Endodermal cell (in vitro differentiated cells): ENCODE results near the gene HMGB4. TPM values are rescaled to one million over a fixed set of nuclear protein-coding genes. Genes with fewer than 3 reads are reported as not detected.

ENCODE experiments used
- DNase-seq: peaks from one replicate; pipeline ENCODE4 v3.0.0-alpha.2; 2017
- H3K27ac ChIP-seq: 2 replicates; pipeline ENCODE4 v1.5.1; 2013; ENCODE audit warnings: mild to moderate bottlenecking, low read depth, low read length, moderate library complexity
- H3K27me3 ChIP-seq: 2 replicates; pipeline ENCODE4 v1.6.1; 2013; ENCODE audit warnings: mild to moderate bottlenecking, low read length, moderate library complexity; ENCODE audit not compliant: insufficient read depth, control insufficient read depth, poor library complexity, severe bottlenecking
- H3K36me3 ChIP-seq: 2 replicates; pipeline ENCODE4 v1.7.0; 2013; ENCODE audit warnings: mild to moderate bottlenecking, low read length, moderate library complexity; ENCODE audit not compliant: control insufficient read depth, insufficient read depth
- H3K4me1 ChIP-seq: one replicate; pipeline ENCODE4 v1.7.0; 2013; ENCODE audit warnings: low read length; ENCODE audit not compliant: control insufficient read depth, insufficient read depth
- H3K4me3 ChIP-seq: 2 replicates; pipeline ENCODE4 v1.5.1; 2013; ENCODE audit warnings: mild to moderate bottlenecking, low read length, moderate library complexity
- H3K9ac ChIP-seq: 2 replicates; pipeline ENCODE4 v1.6.1; 2013; ENCODE audit warnings: mild to moderate bottlenecking, low read length, moderate library complexity; ENCODE audit not compliant: poor library complexity, severe bottlenecking; ENCODE audit errors: extremely low read depth
- H3K9me3 ChIP-seq: 2 replicates; pipeline ENCODE4 v1.6.1; 2013; ENCODE audit warnings: mild to moderate bottlenecking, low read length, moderate library complexity; ENCODE audit not compliant: control insufficient read depth
- H3K27ac Mint-ChIP-seq: 2 replicates; pipeline ENCODE4 v1.8.0; 2020; ENCODE audit warnings: mixed read lengths
- H3K27me3 Mint-ChIP-seq: 2 replicates; pipeline ENCODE4 v1.8.0; 2021; ENCODE audit warnings: mild to moderate bottlenecking, mixed read lengths; ENCODE audit not compliant: insufficient read depth
- H3K36me3 Mint-ChIP-seq: 2 replicates; pipeline ENCODE4 v1.8.0; 2020; ENCODE audit warnings: low read depth, mixed read lengths
- H3K4me1 Mint-ChIP-seq: 2 replicates; pipeline ENCODE4 v1.8.0; 2020; ENCODE audit warnings: mixed read lengths
- H3K4me3 Mint-ChIP-seq: 2 replicates; pipeline ENCODE4 v1.8.0; 2020; ENCODE audit warnings: mild to moderate bottlenecking, moderate library complexity, mixed read lengths
- H3K9me3 Mint-ChIP-seq: 2 replicates; pipeline ENCODE4 v1.8.0; 2020; ENCODE audit warnings: mild to moderate bottlenecking, mixed read lengths
- CTCF ChIP-seq: fragments of 200-600 bp; sonication (generic); conservative IDR thresholded peaks from 2 replicates; pipeline ENCODE4 v1.5.0; 2021; ENCODE audit warnings: antibody characterized with exemption, mild to moderate bottlenecking
- WGBS, 2 experiments: methylation state at CpG; one replicate each; pipeline versions ENCODE4 v1.1.5 to v1.1.7; 2013; ENCODE audit warnings: missing lambda C conversion rate in 2 of 2, mixed read lengths in 1 of 2; ENCODE audit not compliant: insufficient coverage in 1 of 2, insufficient read length in 1 of 2; 5-methylcytosine and 5-hydroxymethylcytosine counted together
- total RNA-seq, 2 donors: library from RNA; stranded (reverse); fragmentation: NEBNext Ultra II Directional in 1 of 2; extraction: Animal tissue kit (Norgen Biotek cat#: 25700) in 1 of 2; gene quantifications; 2 replicates in 1 of 2; 3 replicates in 1 of 2; pipeline ENCODE4 v1.2.1, GENCODE V29; 2021

HMGB4 gene
- total RNA-seq, 2 donors from 2014 or later, result not detected

DNA sequence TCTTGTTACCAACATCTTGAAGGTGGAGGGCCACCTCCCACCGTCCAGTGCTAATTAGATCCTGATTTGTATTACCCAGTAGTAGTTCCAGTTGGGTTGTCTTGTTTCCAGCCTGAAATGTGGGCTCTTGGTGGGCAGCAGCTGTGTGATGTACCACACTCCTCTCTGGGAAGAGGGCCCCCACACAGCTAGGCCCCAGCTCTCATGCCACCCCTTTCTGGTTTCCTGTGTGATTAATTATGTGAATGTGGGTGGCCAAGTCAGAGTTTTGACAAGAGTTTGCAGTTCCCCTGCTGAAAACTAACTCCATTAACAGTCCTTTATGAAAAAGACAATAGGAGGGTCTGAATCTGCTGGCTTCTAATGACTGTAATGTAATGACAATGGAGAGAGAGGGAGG lies 3.8 kb downstream of the HMGB4 start:
- TF ChIP-seq CTCF, result no peak
- WGBS, 2 experiments, result 86% methylated on average over 1 of the region's 1 CpG; no CpG with 5 or more reads in 1 of the 2 experiments
- Histone ChIP-seq H3K27ac (no peak overlapping the region), H3K4me1 (no peaks in the 10 kb centered on the region), H3K36me3 (no peaks in the 10 kb centered on the region), H3K9me3 (peaks cover 15% of the 10 kb centered on the region), H3K9ac (no peak overlapping the region), H3K4me3 (no peak overlapping the region), H3K27me3 (peaks cover 40% of the 10 kb centered on the region)
- Mint-ChIP-seq H3K27me3 (peaks cover 52% of the 10 kb centered on the region), H3K27ac (no peak overlapping the region), H3K4me3 (no peak overlapping the region), H3K4me1 (peaks cover 23% of the 10 kb centered on the region), H3K9me3 (peaks cover 18% of the 10 kb centered on the region), H3K36me3 (peaks cover 5% of the 10 kb centered on the region)
- no peak for DNase-seq

DNA sequence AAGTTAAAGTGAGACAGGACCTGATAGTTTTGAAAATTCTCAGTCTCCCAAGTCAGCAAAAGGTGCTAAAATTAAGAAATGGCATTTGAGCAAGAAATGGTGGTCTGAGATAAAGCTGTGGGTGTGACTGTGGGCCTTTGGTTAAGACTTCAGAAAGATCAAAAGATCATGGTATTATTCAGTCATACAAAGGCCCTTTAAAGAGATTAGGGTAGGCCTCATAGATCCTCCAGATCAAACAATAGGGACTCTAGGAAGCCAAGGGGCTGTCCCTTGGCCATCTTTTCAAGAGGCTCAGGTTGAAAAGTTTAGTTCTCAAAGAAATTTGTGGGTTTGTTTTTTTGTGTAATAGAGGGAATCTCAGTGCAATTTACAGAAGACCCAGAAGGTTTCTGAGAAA lies 8.4 kb downstream of the HMGB4 start:
- Mint-ChIP-seq H3K36me3 (peaks cover 4% of the 10 kb centered on the region), H3K27me3 (peaks cover 24% of the 10 kb centered on the region), H3K4me1 (peaks cover 17% of the 10 kb centered on the region), H3K27ac (no peak overlapping the region), H3K4me3 (no peak overlapping the region), H3K9me3 (peaks cover 13% of the 10 kb centered on the region)
- Histone ChIP-seq H3K27ac (no peak overlapping the region), H3K4me3 (no peak overlapping the region), H3K36me3 (no peaks in the 10 kb centered on the region), H3K9me3 (peaks cover 12% of the 10 kb centered on the region), H3K9ac (no peak overlapping the region), H3K4me1 (no peaks in the 10 kb centered on the region), H3K27me3 (peaks cover 11% of the 10 kb centered on the region)
- DNase-seq, result no peak
- no peak for TF ChIP-seq CTCF

GRCh38 chr1:33872683-33873082 lies 8.8 kb downstream of the HMGB4 start:
- no peak overlapping the region for H3K27ac Mint-ChIP-seq
- H3K27me3 Mint-ChIP-seq, result peaks cover 24% of the 10 kb centered on the region
- no peak for DNase-seq
- H3K9ac ChIP-seq, result no peak overlapping the region
- no peaks in the 10 kb centered on the region for H3K36me3 ChIP-seq
- H3K4me1 Mint-ChIP-seq, result peaks cover 15% of the 10 kb centered on the region
- H3K9me3 ChIP-seq, result peaks cover 12% of the 10 kb centered on the region
- no peak overlapping the region for H3K27ac ChIP-seq
- H3K4me3 Mint-ChIP-seq, result no peak overlapping the region
- H3K27me3 ChIP-seq, result peaks cover 11% of the 10 kb centered on the region
- H3K9me3 Mint-ChIP-seq, result peaks cover 11% of the 10 kb centered on the region
- H3K36me3 Mint-ChIP-seq, result peaks cover 2% of the 10 kb centered on the region
- H3K4me3 ChIP-seq, result no peak overlapping the region
- TF ChIP-seq CTCF, result no peak
- WGBS, 2 experiments, result 87 to 100% methylated on average over 1 to 2 of the region's 2 CpGs
- H3K4me1 ChIP-seq, result no peaks in the 10 kb centered on the region
